Kidney tubule cell (primary cell): ENCODE data around the gene TLX2.
A peak's percentile ranks its signal among the peaks of the same experiment; 100 is the strongest.

Experiments used
- DNase-seq: peaks from one replicate; pipeline ENCODE4 v3.0.0-alpha.2; 2018; ENCODE audit warnings: low spot score

TLX2 gene

DNA sequence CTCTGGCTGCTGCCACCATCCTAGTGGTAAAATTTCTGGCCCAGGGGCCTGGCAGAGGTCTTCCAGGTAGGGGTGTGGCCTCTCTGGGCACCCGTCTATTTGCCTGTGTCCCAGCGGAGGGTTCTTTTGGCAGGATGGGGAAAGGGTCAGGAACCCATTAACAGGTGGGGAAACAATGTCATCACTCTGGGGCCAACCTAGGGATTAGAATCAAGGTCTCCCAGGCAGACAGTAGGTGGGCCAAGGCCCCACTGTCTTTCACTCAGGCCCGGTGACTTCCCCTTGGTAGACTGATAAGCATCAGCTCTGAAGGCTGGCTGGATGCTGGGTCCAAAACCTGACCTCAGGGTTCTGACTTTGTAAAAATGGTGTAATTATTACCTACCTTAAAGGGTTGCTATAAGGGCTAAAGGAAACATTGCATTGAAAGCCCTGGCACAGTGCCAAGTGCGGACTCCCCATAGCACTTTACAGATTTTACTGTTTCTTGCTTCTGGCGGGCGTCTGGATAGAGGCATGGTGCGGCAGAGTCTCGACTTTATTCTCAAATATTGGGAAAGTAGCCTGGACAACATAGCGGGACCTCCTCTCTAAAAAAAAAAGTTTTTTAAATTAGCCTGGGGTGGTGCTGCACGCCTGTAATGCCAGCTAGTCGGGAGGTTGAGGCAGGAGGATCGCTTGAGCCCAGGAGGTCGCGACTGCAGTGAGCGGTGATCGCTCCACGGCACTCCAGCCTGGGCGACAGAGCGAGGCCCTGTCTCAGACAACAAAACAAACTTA lies 17.1 kb upstream of the TLX2 start:
- DNase-seq = no peak

DNA sequence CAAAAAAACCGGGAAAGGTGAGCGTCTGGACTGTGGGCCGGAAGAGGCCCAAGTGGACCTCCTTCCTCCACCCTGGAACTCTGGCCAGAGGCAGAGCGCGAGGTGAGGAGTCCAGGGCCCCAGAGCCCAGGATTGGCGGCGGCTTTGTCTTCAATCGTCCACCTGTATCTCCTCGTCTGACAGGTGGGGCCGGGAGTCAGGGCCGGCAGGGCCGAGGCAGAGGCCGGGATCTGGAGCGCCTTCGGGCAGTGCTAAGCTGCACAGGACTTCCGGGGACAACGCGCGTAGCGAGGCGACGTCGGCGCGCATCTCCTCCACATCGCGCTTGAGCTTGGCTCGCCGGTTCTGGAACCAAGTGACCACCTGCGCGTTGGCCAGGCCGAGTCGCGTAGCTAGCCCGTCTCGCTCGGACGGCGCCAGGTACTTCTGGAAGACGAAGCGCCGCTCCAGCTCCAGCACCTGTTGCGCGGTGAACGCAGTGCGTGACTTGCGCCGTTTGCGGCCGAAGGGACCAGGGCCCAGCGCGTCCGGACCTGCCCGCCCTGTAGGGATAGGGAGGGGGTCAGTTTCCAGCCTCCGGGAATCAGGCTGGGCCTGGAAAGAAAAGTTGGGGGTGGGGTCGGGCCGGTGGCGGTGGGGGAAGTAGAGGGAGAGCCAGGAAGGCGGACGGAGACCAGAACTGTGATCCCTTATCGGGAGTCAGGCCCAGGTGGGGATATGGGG lies 16.3 kb upstream of the TLX2 start:
- DNase-seq = no peak

DNA sequence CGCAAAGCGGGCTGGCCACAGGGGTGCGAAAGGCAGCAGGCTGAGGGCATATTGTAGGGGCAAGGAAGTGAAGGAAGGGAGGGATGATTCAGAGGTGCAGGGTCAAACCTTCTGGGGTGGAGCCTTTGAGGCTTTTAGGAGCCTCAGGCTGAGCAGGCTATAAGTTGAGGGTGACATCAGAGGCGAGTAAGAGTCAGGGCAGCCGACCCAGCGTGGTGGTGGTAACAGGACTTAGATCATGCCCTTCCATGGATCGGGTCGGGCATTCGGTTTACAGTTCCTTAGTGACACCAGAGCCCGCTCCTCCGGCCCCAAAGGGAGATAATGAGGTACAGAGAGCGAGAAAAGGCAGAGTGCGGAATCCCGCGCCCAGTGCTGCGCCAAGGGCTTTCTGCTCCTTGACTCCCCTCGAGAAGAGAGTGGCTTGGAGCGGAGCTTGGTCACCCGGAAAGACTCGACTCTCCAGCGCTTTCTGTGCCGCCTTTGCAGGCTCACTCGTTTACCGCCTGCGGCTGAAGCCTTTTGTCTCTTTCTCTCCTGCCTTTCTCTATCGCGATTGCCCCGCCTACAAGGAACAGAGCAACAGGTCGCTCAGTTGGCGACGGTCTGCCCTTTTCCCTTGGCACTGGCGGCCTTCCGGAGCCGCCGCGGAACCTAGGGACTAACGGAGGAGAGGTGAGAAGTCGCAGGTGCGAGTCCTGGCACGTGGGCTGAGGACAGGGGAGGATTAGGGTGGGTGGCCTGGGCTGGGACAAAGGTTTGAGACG lies 15.6 kb upstream of the TLX2 start:
- peak; percentile 57 for DNase-seq

DNA sequence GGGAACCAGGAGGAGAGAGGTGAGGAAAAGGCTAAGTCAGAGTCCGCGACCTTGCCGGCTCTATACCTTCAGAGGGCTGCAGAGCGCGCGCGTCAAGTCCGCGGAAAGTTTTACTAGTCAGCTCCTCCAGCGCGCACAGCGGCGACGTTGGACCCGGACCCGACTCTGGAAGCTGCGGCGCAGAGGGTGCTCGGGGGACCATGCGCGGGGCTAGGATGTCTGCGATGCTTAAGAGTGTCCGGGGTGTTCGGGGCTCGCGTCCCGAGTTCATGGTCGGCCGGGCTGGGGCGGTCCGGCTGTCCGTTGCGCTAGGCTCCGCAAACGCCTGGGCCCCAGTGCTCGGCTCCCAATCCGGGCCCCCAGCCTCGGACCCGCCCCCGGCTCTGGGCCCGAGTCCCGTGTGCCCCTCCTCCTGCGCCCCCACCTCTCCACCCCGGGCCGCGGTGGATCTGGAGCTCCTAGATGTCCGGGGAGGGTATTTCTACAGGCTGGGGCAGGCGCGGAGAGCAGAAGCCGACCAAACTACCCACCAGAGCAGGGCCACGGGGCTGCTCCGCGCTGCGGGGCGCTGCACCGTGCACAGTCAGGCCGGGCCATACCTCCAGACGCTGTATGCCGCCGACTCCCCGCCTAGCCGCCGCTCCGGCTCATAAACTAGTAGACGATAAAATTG lies 14.8 kb upstream of the TLX2 start, which contains the start of gene LBX2:
TSS of gene LBX2 (minus strand) at position 337 of the 673 bp plus-strand sequence. CDS start at position 271, 66 bp downstream.
- no peak for DNase-seq

DNA sequence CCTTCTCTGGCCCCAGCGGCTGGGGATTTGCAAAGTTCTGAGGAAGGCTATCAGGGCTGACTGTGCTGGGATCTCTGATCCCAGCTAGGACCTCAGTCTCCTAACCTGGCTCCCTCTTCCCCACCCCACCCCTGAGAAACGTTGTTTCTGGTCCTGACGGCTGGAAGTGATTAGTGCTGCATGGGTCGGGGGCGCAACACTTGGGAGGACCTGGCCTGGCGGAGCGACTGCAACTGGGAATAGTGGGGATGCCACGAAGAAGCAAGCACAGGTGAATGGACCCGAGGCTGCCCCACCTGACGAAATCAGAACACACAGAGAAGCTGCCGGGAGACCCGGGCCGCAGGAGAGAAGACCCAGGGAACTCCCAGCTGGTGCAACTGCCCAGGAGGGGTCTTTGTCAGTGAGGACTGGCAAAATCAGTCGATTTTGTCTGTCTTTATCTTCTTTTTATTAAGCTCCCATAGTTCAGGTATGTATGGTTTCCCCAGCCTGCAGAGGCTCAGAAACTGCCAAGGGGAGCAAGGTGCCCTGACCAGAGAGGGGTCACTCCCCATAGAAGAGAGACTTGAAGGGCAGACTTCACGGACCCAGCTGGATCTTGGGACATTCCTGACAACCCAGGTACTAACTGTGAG lies 14.2 kb upstream of the TLX2 start:
- no peak for DNase-seq

DNA sequence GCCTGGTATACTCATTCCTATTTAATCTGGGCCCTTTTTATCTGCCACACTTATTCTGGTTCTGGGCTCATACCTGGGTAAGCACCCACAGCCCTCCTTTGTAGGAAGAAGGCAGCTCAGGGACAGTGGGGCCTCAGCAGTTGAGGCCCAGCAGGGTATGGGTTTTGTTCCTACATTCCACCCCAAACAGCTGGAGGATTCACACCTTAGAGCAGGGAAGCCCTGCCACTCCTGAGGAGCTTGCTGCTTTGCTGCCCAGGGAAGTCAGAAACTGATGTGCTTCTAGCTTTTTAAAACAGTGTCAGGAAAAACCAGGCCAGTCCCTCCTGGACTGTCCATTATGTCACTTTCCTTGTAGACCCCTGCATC lies 13.7 kb upstream of the TLX2 start:
- DNase-seq = no peak

DNA sequence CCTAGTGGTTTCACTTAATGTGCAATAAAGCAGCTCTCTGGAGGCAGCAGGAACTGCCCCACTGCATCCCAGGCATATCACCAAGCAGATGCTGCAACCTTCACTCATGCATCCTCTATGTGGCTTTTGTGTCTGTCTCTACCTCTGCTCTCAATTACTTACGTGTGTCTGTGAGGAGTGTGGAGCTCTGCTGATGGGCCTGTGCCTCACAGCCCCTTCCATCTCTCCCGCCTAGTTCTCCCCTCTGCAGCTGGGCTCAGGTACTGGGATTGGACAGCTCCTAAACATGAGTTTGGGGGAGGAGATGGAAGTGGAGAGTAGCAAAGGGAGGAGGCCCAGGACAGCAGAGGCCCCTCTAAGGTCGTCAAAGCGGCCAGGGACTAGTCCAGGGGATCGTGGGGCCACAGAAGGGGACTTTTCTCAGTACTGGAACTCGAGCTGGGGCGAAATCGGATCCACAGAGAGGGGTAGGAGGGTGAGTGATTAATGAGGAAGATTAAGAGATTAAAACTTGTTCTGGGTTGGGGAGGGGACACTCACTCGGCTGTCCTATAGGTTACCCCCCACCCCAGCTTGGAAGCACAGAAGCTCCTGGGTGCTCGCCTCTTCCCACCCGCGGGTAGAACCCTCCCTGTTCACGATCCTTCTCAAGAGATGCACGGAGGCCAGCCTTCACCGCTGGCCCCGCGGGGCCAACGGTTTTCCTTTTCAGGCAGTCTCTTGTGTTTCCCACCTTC lies 12.7 kb upstream of the TLX2 start:
- no peak for DNase-seq

DNA sequence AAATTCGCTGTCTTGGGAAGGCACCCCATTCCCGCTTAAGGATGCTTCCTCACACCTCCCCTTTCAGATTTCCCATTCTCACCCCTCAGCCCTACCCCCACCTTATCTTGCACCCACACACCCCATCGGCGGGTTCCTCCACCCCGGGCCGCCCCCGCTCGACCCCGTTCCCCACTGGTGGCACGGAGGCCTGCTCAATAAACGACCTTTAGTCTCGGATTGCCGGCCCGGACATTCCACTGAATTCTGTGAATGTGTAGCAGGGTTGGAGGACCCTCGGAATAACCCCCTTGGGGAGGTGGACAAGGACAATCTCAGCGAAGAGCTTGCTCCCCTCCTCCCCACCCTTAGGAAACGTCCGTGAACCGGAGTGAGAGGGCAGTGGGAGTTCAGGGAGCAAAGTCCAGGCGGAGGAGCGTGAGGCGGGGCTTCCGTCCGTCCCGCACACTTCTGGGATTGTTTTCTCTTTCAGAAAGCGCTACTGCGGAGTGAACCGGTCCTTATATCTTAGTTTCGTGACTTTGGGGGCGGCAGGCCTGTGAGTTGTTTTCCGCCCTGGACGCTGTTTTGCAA lies 12.0 kb upstream of the TLX2 start:
- DNase-seq = no peak

DNA sequence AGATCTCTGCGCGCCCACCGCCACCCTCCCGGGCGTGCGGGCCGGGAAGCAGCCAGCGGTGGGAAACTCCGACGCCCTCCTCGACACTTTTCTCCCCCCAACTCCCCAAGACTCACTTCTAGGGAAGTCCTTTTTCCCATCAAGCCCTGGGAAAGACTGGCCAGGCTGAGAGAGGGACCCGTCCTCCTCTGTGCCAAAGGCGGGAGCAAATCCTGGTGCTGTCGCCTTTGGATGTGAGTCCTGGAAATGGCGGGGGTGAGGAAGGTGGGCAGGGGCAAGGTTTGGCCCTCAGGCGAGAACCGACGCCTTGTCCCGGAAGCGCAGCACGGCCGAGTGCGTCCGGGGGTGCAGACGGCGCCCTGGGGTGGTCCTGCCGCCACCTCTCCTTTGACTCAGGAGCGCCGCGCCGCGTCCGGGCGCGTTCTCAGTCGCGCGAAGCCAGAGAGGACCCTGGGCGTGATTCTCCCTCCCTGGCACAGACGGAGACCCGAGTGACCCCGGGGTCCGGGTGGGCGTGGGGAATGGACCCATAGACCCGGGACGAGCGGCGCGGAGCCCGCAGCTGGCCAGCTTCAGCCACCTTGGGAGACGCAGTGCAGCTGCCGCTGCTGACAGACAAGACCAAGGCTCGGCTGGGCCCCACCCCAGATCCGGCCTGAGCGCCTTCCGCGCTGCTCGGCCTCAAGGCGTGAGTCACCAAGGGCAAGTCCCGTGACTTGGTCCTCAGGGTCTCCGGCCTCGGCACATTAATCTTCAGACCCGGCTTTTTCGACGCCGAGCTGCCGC lies 11.3 kb upstream of the TLX2 start:
- peak; percentile 83 for DNase-seq

DNA sequence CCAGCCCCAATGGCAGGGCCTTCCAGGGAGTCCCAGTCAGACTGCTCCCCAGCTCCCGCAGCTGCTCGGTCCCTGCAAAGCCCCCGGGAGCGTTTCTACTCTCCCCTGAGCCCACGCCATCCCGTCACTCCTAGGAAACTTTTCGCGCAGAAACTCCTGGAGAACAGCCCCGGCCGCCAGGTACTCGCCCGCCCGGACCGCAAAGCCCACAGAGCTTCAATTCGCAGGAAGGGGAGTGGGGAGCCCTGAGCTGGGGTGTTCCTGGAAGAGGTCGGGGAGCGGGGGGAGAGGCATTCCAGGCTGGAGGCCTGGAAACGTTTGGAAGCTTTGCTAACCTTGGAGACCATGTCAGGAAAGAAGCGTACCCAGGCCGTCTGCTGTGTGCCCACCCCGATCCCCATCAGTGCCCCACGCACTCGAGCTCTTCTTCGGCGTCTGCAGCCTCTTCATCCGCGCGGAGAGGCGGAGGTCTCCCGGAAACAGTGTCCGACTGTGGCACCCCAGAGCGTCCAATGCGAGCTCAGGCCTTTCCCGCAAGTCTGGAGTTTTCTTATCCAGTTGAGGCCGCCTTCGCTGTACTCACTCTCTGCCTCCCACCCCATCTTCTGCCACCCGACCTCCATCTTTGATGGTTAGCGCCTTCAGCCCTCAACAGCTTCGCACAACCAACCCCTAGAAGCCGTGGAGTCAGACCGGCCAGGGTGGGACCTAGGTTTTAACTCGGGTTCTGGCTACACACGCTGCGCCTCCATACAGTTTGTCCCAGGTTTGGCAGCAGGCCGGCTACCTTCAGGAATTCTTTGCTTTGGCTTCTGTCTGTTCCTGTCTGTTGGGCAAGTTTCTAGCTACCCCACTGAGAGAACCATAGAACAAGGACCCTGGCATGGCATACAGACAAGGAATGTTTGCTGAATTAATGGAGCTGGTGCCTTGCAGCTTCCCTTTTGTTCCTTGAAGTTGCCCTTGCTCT lies 10.5 kb upstream of the TLX2 start:
- no peak for DNase-seq

DNA sequence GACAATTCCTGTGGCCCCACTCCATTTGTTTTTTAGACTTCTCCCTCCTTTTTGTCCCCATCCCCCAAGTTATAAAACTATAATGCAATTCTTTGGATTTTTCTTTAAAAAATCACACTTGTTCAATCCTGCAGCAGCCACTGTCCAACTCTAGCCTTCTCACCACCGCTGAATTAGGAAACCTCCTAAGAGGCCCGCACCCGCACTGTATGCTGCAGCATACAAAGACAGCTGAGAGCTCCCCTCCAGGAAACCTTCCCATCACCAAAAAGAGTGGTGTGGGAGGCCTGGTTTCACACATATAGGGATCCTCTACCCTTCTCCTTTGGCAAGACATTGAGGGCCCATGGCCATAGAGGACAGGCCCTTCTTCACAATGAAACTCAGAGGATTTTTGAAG lies 9.7 kb upstream of the TLX2 start:
- no peak for DNase-seq

DNA sequence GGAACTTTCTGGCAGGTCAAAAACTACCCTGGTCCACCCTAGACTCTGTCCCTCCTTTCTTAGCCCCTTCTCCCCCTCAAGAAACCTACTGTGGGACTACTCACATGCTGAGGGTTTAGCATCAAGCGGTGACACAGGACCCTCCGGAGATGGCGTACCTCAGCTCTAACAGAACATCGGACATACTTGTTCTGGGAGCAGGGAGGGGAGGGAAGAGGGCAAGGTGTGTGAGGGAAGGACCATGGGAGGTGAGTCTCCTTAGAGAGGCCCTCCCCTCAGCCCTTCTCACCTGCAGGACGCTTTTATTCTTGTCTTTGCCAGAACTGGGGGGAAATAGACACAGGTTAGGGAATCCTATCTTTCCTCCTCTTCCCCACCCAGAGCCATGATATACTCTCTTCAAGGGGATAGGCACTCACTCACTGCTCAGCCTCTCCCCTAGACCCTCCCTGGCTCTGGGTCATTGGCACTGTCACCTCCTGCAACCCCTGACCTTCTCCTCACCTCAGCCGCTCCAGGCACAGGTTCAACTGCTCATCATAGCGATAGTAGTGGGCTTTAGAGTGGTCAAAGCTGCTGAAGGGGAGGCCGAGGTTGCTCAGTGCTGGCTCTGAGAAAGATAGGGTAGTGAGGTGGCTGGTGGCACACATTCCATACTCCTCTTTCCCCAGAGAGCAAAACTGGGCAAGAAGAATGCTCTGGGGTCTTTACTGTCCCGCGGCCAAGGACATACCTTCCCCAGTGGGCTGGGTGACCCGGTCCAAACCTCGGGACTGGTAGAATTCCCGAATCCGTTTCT lies 8.6 kb upstream of the TLX2 start:
- no peak for DNase-seq

DNA sequence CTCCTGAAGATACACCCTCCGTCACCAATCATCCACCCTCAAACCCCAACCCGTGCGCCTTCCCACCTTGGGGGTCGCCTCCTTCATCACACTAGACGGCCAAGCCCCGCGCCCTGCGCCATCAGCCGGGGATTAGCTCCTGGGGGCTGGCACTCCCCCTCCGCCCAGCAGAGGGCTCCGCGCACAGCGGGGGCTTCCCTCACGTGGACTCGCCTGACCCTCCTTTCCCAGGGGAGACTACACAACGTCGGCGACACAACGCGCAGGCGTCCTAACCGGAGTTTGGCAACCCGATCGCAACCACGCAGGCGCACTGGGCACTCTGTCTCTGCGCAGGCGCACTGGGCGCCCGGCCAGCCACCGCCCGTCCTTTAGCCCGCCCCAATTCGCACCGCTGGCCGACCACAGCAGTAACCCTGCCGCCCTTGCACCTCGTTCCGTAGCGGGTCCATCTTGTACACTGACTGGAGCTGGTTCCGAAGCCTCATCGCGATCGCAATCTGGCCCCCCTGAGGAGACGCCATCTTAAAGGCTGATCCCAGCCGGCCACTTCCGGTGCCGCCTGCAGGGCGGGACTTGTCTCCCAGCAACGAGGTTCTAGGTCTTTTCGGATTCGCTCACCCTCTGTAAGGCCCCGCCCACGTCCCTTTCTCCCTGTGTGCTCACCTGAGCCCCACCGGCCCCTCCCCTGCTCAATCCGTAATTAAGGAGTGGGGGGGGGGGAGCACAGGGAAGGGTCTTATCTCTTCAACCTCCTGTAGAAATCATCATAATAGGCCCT lies 6.9 kb upstream of the TLX2 start, which contains the start of gene PCGF1:
TSS of gene PCGF1 (minus strand) at position 551 of the 781 bp plus-strand sequence. CDS start at position 524, 27 bp downstream.
- peak; percentile 98 for DNase-seq

DNA sequence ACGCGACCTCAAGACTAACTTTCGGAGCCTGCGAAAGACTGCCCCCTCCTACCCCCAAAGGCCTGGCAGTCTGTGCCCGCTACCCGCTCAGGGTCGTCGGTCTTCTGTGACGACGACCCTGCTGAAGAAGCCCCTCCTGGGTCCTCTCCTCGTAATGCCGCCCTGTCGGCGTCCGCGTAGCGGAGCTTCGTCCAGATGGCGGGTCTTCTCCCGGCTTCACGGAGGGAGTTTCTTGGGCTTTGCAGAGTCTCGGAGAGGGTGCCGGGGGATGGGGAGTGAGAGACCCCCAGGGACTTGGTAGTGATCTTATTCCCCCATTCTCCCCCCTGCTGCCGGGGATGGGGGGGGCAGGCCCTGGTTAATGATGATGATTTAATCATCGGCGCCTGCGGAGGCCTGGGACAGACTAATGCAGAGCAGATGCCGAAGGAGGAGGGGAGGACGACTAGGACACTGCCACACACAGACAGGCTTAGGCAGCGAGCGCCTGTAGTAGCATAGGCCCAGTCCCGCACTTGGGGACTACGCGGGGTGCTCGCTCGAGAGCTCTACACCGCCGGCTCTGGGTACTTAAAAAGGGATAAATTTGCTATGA lies 6.2 kb upstream of the TLX2 start:
- peak; percentile 61 for DNase-seq

DNA sequence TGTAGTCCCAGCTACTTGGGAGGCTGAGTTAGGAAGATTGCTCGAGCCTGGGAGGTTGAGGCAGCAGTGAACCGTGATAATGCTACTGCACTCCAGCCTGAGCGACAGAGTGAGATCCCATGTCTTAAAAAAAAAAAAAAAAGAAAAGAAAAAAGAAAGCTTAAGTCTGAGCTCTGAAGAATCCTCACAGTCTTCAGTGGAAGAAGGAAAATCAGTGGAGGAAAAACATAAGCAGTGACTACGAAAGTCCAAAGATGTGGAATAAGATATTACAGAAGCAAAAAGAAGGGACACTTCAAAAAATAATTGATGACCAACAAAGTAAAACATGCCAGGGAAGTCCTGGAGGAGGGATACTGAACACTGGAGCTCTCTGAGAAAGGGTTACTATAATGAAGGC lies 4.0 kb upstream of the TLX2 start:
- DNase-seq = no peak
